Glomerular endothelial cell (primary cell): ENCODE data around the gene DUSP12. TPM values are rescaled to one million over a fixed set of nuclear protein-coding genes. Genes with fewer than 3 reads are reported as not detected.
"Not testable (repeated sequence)": the region's sequence is repeated elsewhere in the genome, so short reads cannot be mapped to it uniquely, and the experiment has no call there.

Experiments
- DNase-seq: peaks from one replicate; pipeline ENCODE4 v3.0.0-alpha.2; 2011; ENCODE audit warnings: low read depth, low spot score; ENCODE audit errors: extremely low read depth
- total RNA-seq: library from RNA; depleted of rRNA; stranded (reverse); fragments of >200 nt; gene quantifications from 2 replicates; pipeline ENCODE4 v1.2.3, GENCODE V29; 2015

DUSP12 gene
- total RNA-seq, 1 donor from 2014 or later: 23.8 TPM

DNA sequence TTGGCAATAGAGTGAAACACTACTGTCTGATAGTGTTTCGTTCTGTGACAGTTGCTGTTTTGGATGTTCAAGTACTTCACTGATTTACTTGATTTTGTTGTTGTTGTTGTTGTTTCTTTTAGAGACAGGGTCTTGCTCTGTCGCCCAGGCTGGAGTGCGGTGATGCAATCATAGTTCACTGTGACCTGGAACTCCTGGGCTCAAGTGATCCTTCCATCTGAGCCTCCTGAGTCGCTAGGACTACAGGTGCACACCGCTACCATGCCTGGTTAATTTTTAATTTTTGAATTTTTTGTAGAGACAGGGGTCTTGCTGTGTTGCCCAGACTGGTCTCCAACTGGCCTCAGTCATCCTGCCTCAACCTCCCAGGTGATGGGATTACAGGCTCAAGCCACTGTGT, 18.9 kb downstream of the DUSP12 start:
- DNase-seq: no peak

GRCh38 chr1:161768986-161769672, 19.5 kb downstream of the DUSP12 start:
- no peak for DNase-seq

DNA sequence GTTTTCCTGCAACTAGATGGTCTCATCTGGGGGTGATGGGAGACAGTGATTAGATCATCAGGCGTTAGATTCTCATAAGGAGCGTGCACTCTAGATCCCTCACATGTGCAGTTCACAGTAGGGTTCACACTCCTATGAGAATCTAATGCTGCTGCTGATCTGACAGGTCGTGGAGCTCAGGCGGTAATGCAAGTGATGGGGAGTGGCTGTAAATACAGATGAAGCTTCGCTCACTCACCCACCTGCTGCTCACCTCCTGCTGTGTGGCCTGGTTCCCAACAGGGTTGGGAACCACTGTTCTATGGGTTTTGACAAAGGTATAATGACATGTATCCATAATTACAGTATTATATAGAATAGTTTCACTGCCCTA, 20.1 kb downstream of the DUSP12 start:
- not testable (repeated sequence) for DNase-seq

GRCh38 chr1:161770250-161770649, 20.7 kb downstream of the DUSP12 start:
- DNase-seq: no peak

- DNase-seq: no peak
Measured at GRCh38 chr1:161771161-161771560, 21.6 kb downstream of the DUSP12 start.

- no peak for DNase-seq
Measured at GRCh38 chr1:161771973-161772372, 22.4 kb downstream of the DUSP12 start.

DNA sequence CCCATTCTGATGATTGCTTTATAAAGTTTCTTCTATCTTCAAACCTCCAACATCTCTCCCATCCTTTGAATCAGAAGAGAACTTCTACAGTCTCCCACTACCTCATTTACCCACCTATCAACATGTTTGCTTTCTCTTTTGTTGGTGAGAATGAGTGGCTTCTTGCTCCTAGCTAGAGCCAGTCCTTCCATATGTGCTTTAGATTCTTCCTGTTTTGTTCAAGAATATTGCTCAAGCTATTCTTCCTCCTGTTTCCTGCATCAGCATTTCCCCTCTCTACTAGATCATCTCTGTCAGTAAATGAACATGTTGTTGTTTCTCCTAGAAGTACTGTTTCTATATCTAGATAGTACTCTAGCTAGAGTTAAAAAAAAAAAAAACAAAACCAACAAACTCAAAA, 22.8 kb downstream of the DUSP12 start:
- DNase-seq: no peak

DNA sequence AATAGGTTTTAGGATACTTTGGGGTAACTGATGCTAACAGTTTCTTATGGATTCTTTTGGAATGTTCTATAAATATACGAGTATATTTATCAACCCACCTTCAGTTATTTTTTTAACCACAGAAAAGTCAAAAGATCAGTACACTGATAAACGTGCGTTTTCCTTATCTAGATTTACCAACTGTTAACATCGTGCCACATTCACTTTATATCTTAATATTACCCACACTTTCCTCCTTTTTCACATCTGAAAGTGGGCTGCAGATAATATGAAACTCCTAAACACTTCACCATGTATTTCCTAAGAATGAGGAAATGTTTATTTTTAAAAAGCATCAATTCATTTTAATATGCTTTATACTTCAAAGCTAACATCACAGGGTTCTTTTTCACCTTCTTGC, 24.2 kb downstream of the DUSP12 start:
- no peak for DNase-seq

- DNase-seq: no peak
Measured at GRCh38 chr1:161777261-161777660, 27.7 kb downstream of the DUSP12 start.

GRCh38 chr1:161778522-161778921, 28.9 kb downstream of the DUSP12 start:
- no peak for DNase-seq

DNA sequence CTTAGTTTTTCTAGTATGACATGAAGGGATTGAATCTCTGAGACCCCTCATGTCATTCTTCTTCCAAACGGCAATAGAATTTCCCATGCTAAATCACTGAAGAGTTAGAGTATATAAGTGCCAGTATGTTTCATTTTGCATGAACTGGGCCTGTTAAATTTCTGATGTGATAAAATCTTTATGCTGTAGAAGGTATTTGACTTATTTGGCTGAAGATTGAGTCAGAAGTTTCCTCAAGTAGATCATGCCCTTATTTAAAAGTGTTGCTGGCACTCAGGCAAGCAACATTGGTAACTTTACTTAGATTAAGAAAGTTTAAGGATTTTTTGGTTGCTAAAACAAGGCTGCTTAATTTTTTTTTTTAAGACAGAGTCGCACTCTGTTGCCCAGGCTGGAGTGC, 29.8 kb downstream of the DUSP12 start:
- no peak for DNase-seq

GRCh38 chr1:161781995-161782394, 32.4 kb downstream of the DUSP12 start:
- no peak for DNase-seq

GRCh38 chr1:161782886-161783285, 33.3 kb downstream of the DUSP12 start:
- DNase-seq: no peak

DNA sequence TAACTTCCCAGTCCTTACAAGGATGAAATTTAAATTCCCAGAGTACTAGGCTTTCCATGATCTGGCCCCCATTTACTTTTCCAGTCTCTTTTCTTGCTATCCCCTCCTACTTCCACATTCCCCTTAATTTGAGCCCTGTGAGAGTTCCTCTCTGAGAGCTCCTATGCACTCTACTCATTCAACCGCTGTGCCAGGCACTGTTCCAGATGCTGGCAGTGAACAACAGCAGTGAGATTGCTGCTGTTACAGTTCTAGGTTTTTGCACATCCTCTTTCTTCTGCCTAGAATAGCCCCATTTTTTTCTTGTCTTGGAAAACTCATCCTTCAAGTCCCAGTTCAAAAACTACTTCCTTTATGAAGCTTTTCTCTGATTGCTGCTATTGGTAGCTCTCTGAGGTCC, 35.4 kb downstream of the DUSP12 start:
- DNase-seq: no peak

DNA sequence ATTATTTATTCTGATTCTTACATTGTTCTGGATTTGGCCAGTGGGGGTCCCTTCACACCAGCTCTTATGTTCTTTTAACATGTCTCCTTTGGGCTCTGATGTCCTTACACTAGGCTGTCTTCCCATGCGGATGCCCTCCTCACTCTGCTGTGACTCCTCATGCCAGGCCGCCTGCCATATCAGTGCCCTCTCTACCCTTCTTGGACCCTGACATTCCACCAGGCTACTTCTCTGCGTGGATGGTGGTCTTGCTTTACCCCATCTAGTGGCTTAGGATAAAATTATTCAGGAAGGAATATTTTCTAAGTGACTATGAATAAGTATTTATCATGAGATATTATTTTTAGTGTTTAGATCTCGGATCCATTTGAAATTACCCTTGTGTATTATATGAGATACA, 37.8 kb downstream of the DUSP12 start:
- no peak for DNase-seq

DNA sequence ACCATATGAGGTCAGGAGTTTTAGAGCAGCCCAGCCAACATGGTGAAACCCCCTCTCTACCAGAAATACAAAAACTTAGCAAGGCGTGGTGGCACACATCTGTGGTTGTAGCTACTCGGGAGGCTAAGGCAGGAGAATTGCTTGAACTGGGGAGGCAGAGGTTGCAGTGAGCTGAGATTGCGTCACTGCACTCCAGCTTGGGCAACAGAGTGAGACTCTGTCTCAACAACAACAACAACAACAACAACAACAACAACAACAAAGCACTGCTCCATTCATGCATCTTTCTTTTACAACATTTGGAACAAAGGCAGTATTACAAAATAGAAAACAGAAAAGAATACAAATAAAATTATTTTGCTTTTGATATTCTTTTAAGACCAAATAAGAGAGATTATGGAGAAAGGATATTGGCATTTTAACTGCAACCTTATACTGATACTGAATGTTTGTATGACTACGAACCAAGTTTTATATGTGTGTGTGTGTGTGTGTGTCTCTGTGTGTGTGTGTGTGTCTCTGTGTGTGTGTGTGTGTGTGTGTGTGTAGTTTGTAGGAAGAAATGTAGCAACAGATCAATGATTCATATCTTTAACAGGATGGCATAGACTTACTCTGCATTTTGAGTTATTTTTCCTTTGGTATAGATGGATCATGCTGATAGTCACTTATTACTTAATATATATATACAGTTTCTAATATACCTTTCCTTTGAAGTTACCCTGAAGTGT, 41.2 kb downstream of the DUSP12 start:
- no peak for DNase-seq

DNA sequence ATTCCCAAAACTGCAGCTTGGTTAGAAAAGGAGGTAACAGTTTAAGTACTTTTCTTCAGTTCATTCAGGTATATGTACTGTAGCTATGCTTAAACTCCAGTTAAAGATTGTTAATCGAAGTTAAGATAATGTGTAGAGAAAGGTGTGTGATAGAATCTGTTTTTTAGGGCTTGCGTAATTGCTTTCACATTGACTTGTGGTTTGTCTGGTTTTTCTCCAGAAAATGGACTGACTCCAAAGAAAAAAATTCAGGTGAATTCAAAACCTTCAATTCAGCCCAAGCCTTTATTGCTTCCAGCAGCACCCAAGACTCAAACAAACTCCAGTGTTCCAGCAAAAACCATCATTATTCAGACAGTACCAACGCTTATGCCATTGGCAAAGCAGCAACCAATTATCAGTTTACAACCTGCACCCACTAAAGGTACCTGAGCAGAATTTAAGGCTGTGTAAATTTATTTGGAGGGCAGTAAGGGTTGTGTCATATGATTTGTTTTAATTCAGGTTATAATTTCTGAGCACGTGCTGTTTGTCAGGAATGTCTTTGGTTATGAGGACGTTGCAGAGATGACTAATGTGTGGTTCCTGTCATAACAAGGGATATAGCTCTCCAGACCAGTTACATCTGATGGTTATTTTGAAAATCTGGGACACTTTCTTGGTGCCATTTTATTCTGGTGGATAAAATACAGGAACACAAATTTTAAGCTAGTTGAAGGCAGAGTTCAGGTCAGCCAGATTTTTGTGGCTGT, 42.5 kb downstream of the DUSP12 start:
- no peak for DNase-seq

- peak; percentile 85 for DNase-seq
Measured at GRCh38 chr1:161792740-161793139, 43.2 kb downstream of the DUSP12 start.

DNA sequence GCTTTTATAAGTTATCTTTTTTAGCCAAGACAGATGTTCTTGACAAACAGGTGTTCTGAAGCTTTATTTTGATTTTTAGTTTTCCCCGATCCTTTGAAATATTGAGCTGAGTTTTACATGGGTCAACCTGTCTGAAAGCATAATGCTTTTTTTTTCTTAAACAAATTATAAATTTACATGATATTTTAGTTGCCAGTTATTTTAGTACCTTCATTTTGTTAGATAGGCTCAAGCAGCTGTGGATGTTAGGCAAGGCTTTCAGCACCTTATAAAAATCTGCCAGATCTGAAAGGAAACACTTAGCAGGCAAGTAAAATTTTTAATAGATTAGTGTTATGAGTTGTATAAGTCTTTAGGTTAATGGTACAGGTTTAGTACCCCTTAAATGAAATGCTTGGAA, 50.2 kb downstream of the DUSP12 start:
- DNase-seq: no peak

- no peak for DNase-seq
Measured at GRCh38 chr1:161801955-161802354, 52.4 kb downstream of the DUSP12 start.

- no peak for DNase-seq
Measured at GRCh38 chr1:161803181-161803580, 53.6 kb downstream of the DUSP12 start.
